Measurements from ENCODE around the gene ACACA. TPM values are rescaled to one million over a fixed set of nuclear protein-coding genes. Genes with fewer than 3 reads are reported as not detected.

Gene ACACA
- total RNA-seq, 1 donor from 2014 or later = 44.8 TPM

DNA sequence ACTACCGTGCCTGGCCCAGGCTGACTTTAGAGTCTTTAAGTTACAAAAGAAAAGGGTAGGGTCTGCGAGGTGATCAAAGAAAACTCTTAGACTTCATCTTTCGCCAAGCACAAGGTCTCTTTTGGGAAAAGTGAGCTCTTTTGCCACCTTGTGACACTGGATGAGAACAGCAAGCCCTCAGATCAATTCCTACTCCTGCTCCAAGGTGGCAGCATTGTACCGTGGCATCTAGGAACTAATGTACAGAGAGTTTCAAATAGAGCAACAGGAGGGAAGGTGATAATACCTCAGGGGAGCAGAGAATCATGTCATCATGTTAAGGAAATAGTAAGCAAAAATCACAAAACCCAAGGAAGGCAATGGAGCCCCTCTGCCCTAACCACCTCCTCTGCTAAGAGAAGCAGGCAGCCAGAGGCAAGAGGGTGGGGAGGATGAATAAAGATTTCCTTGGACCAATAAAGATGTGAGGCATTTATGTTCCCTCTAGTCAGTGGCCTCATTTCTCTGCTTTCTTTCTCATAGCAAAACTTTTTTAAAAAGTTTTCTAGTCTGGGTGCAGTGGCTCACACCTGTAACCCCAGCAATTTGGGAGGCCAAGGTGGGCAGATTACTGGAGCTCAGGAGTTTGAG lies 33.0 kb downstream of the ACACA start:
- Histone ChIP-seq H3K27me3 (ENCODE audit: control insufficient read depth, insufficient read depth, low read length) (no peaks in the 10 kb centered on the region), H3K4me3 (ENCODE audit: low read depth, low read length) (no peak overlapping the region), H3K36me3 (ENCODE audit: control insufficient read depth, insufficient read depth, low read length) (no peaks in the 10 kb centered on the region)
- DNase-seq (ENCODE audit: low read depth) (peak; percentile 81), FAIRE-seq (no peak)
- TF ChIP-seq, protein P1, sequence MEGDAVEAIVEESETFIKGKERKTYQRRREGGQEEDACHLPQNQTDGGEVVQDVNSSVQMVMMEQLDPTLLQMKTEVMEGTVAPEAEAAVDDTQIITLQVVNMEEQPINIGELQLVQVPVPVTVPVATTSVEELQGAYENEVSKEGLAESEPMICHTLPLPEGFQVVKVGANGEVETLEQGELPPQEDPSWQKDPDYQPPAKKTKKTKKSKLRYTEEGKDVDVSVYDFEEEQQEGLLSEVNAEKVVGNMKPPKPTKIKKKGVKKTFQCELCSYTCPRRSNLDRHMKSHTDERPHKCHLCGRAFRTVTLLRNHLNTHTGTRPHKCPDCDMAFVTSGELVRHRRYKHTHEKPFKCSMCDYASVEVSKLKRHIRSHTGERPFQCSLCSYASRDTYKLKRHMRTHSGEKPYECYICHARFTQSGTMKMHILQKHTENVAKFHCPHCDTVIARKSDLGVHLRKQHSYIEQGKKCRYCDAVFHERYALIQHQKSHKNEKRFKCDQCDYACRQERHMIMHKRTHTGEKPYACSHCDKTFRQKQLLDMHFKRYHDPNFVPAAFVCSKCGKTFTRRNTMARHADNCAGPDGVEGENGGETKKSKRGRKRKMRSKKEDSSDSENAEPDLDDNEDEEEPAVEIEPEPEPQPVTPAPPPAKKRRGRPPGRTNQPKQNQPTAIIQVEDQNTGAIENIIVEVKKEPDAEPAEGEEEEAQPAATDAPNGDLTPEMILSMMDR (IDR thresholded peaks at IDR 0.05; ENCODE audit: insufficient read depth, low read length, severe bottlenecking) = peak; percentile 97

DNA sequence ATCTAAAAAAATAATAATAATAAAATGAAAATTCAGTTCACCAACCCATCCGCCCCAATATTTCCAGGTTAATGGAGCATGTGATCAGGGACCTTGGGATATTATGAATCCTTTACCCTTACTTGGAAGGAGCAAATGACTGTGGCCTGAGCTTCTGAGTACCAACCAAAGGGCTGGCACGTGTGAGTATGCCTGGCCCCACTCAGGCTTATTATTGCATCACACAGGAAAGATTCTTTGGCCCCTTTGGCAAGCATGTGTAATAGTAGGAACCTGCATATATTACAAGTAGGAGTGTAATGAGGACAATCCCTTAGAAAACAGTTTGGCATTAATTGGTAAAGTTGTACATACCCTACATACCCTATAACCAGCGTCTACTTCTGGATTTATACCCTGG lies 38.1 kb downstream of the ACACA start:
- TF ChIP-seq, protein P1 (IDR thresholded peaks at IDR 0.05; ENCODE audit: insufficient read depth, low read length, severe bottlenecking) = no peak
- Histone ChIP-seq H3K4me3 (ENCODE audit: low read depth, low read length) (no peak overlapping the region), H3K27me3 (ENCODE audit: control insufficient read depth, insufficient read depth, low read length) (no peaks in the 10 kb centered on the region), H3K36me3 (ENCODE audit: control insufficient read depth, insufficient read depth, low read length) (no peaks in the 10 kb centered on the region)
- FAIRE-seq = no peak
- DNase-seq (ENCODE audit: low read depth) = peak; percentile 56

DNA sequence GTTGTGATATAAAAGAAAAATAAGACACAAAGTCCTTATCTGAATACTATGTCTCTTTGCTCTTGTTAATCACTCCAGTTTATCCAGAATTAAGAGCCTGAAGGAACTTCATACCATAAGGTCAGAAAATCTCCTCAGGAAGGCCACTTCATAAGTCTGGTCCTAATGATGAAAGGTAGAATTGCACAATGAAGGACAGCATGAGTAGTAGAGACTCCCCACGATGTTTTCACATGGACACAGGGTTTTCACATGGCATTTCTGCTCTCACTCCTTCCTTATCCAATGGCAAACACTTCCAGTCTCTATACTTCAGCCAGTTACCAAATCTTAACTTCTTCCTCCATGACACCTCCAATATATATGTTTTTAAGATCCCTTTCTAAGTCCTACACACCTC lies 41.0 kb downstream of the ACACA start:
- FAIRE-seq = no peak
- no peak for DNase-seq (ENCODE audit: low read depth)
- Histone ChIP-seq H3K36me3 (ENCODE audit: control insufficient read depth, insufficient read depth, low read length) (no peaks in the 10 kb centered on the region), H3K4me3 (ENCODE audit: low read depth, low read length) (no peak overlapping the region), H3K27me3 (ENCODE audit: control insufficient read depth, insufficient read depth, low read length) (no peaks in the 10 kb centered on the region)
- TF ChIP-seq, protein P1 (IDR thresholded peaks at IDR 0.05; ENCODE audit: insufficient read depth, low read length, severe bottlenecking) = no peak

DNA sequence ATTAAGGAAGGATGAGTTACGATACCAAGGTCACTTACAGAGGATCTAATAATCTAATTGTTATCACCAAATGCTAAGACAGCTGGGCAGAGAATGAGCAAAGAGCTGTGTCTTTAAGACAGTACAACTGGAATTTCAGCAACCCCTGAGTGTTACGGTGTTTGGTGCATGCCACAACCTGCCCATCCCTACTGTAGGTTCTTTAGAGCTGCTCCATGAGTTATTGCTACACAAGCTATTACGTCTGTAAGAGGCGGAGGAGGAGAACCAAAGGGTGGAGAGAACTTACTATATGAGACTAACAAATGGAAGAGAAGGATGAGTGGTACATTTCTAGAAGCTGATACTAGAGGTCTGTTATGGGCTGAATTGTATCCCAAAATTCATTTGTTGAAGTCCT lies 45.1 kb downstream of the ACACA start:
- TF ChIP-seq, protein P1 (IDR thresholded peaks at IDR 0.05; ENCODE audit: insufficient read depth, low read length, severe bottlenecking) = no peak
- H3K36me3 ChIP-seq (ENCODE audit: control insufficient read depth, insufficient read depth, low read length) = no peaks in the 10 kb centered on the region
- H3K4me3 ChIP-seq (ENCODE audit: low read depth, low read length) = no peak overlapping the region
- no peak for FAIRE-seq
- DNase-seq (ENCODE audit: low read depth) = peak; percentile 99
- H3K27me3 ChIP-seq (ENCODE audit: control insufficient read depth, insufficient read depth, low read length) = no peaks in the 10 kb centered on the region

DNA sequence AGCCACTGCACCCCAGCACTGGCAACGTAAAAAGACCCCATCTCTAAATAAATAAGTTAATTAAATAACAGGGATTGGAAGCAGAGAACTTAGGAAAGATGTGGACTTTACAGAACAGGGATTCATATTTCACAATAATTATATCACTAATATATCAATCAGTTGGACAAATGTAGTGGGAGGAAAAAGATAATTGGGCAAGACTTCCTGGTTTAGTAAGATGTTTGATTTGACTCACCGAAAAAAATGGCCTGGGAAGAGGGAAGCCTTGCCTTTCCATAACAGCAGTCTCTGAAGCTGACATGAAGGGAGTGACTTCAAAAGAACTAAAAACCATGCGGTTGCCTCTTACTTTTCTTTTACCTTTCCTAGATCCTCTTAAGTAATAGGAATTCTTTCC lies 46.0 kb downstream of the ACACA start:
- Histone ChIP-seq H3K36me3 (ENCODE audit: control insufficient read depth, insufficient read depth, low read length) (no peaks in the 10 kb centered on the region), H3K4me3 (ENCODE audit: low read depth, low read length) (no peak overlapping the region), H3K27me3 (ENCODE audit: control insufficient read depth, insufficient read depth, low read length) (no peaks in the 10 kb centered on the region)
- no peak for FAIRE-seq
- DNase-seq (ENCODE audit: low read depth) = peak; percentile 94
- TF ChIP-seq, protein P1 (IDR thresholded peaks at IDR 0.05; ENCODE audit: insufficient read depth, low read length, severe bottlenecking) = no peak

GRCh38 chr17:37359682-37360188 lies 46.9 kb downstream of the ACACA start:
- TF ChIP-seq, protein P1 (IDR thresholded peaks at IDR 0.05; ENCODE audit: insufficient read depth, low read length, severe bottlenecking) = no peak
- DNase-seq (ENCODE audit: low read depth) (peak; percentile 40), FAIRE-seq (no peak)

More at GRCh38 chr17:37359682-37360188, 46.9 kb downstream of the ACACA start:
- no peaks in the 10 kb centered on the region for H3K27me3 ChIP-seq (ENCODE audit: control insufficient read depth, insufficient read depth, low read length)
- H3K4me3 ChIP-seq (ENCODE audit: low read depth, low read length) = peak overlapping the region; percentile 78
- H3K36me3 ChIP-seq (ENCODE audit: control insufficient read depth, insufficient read depth, low read length) = no peaks in the 10 kb centered on the region

All from bronchial epithelial cell (primary cell).